NCI-H1092 (cell line): ENCODE results near the gene MYO1B.

ENCODE experiments used
- DNase-seq: peaks from one replicate; lab custom pipeline; 2025; lab: John Stamatoyannopoulos, UW

MYO1B gene

DNA sequence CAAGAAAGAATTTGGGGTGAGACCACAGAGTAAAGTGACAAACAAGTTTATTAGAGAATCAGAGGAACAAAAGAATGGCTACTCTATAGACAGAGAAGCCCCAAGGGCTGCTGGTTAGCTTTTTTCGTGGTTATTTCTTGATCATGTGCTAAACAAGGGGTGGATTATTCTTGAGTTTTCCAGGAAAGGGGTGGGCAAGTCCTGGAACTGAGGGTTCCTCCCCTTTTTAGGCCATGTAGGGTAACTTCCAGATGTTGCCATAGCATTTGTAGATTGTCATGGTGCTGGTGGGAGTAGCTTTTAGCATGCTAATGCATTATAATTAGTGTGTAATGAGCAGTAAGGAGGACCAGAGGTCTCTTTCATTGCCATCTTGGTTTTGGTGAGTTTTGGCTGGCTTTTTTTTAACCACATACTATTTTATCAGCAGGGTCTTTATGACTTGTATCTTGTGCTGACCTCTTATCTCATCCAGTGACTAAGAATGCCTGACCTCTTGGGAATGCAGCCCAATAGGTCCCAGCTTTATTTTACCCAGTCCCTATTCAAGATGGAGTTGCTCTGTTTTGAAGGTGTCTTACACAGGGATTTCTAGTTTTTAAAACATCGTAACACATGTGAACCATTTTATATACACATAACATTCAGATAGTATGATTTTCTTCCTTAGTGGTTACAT lies 77.8 kb downstream of the MYO1B start:
- DNase-seq: no peak

- DNase-seq: no peak
Measured at GRCh38 chr2:191325651-191326365, 80.6 kb downstream of the MYO1B start.

GRCh38 chr2:191327484-191327883 lies 82.3 kb downstream of the MYO1B start:
- no peak for DNase-seq

- DNase-seq: no peak
Measured at GRCh38 chr2:191328150-191328809, 83.1 kb downstream of the MYO1B start.

- no peak for DNase-seq
Measured at GRCh38 chr2:191329841-191330240, 84.6 kb downstream of the MYO1B start.

DNA sequence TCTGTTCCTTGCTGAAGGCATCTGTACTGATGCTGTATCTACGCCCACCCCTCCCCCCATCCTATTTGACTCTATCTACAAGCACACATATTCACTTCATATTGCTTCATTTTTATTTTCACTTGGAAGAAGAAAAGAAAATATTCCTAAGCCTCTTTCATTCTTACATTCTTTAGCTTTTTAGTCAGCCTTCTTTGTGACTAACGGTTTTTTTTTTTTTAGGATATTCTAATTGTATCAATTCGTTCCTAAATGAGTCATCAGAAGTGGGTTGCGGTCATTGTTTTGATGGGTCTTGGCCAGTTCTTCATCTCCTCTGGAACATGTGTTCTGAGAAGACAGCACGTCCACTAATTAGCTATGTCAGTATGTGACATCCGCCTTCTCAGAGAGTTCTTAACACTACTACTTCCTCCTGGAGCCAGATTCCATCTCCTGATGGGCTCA lies 88.7 kb downstream of the MYO1B start:
- no peak for DNase-seq

DNA sequence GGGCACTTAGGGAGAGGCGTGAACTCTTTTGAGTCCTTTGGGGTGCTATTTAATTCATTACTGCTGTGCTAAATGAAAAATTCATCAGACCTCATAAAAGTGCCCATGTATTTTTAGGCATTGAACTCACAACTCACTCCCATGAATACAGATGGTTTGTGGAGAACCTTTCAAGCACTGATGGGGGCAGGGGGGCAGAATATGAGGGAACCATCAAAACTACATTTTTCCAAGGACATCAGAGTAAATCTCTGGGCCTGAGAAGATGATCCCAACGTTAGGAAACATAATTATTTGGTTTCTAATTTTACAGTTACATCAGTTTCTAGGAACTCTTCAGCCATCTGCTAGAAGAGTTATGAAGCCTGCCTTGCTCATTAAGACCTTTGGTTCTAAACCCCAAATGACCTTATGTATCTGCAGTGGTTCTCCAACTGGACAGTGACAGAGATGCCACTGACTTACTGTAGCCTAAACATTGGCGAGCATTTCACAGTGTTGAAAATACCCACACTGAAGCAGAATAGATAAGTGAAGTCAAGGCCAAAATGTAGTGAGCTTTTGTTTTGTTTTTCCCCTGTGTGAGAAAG lies 90.8 kb downstream of the MYO1B start:
- no peak for DNase-seq

GRCh38 chr2:191341436-191341835 lies 96.2 kb downstream of the MYO1B start:
- no peak for DNase-seq

- no peak for DNase-seq
Measured at GRCh38 chr2:191343796-191344338, 98.7 kb downstream of the MYO1B start.

DNA sequence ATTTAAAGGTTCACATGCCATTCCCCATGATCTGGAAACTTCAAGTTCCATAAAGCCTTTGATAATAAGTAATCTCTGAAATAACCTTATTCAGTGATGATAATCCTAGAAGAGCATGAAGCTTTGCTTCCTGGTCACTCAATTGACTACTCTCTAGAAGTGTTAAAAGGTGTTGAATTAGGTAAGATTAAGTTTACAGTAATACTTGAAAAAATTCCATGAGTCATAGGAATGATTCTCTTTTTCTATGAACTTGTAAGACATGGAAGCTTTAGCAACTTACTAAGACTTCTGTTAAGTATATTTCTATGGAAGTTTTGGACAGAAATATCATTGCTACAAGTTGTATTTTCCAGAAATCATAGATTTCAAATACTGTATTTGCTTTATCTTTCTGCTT lies 100.6 kb downstream of the MYO1B start:
- no peak for DNase-seq

DNA sequence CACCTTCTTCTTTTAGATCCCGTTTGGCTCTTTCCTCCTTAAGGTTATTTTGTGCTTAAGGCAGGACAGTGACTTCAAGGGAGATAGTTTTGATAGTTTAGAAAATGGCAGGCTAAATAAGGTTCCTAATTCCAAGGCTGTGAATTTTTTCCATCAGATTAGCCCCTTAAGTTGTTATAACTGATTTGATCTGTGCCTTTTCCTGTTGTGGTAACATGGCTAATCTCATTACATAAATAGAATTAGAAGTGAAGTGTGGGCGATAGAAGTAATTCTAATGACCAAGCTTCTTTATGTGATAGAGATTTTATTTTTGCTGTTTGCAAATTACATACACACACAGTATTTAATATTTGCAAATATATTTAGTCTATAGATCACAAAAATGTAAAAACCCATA lies 102.0 kb downstream of the MYO1B start:
- DNase-seq: no peak

DNA sequence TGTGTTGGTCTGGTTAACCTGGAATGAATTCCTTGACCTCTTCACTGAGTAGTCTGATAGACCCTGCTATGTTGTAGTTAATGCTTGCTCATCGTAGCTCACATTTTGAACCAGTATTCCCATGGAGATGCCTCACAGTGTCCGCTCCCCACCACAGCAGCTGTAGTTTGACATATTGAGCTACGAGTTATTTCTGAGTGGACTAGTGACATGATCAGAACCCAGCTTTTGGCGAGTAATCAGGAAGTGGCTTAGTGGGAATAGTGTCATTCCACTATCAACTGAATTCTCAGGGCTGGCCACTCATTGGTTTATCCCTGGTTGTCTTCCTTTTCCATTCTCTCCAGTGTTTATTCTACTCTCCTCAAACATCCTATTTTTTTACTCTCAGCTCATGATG lies 102.7 kb downstream of the MYO1B start:
- DNase-seq: no peak

- no peak for DNase-seq
Measured at GRCh38 chr2:191349990-191350389, 104.8 kb downstream of the MYO1B start.

GRCh38 chr2:191350826-191351225 lies 105.6 kb downstream of the MYO1B start:
- DNase-seq: no peak

DNA sequence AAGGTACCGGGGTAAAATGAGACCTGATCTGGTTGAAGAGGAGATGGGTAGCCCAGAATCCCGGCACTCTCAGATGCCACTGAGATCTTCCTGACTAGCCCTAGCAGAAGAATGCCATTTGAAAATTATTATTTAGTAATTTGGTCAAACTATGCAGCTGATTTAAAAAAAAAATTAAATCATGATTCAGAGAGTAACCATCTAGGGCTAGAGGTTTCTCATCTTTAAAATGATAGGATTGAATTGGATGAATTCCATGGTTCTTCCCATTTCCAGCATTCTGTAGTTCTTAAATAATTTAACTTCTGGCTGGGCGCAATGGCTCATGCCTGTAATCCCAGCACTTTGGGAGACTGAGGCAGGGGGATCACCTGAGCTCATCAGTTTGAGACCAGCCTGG lies 106.1 kb downstream of the MYO1B start:
- DNase-seq: no peak

DNA sequence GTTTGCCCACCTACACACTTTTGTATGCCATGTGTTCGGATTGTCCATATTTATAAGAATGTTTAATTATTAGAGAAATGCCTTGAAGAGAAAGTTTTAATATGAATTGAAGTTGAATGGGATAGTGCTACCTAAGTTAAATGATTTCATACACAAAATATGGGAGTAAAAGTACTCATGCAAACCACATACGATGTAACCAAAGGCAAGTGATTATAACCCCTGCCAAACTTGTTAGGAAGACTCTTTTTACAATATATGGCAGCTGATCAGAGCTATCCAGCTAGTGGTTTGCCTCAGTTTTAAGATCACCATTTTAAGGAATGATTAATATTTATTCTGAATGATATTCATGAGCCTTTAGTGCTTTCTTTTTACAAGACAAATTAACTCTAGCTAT lies 106.7 kb downstream of the MYO1B start:
- no peak for DNase-seq

GRCh38 chr2:191352536-191352935 lies 107.3 kb downstream of the MYO1B start:
- no peak for DNase-seq

- no peak for DNase-seq
Measured at GRCh38 chr2:191355170-191355758, 110.1 kb downstream of the MYO1B start.

DNA sequence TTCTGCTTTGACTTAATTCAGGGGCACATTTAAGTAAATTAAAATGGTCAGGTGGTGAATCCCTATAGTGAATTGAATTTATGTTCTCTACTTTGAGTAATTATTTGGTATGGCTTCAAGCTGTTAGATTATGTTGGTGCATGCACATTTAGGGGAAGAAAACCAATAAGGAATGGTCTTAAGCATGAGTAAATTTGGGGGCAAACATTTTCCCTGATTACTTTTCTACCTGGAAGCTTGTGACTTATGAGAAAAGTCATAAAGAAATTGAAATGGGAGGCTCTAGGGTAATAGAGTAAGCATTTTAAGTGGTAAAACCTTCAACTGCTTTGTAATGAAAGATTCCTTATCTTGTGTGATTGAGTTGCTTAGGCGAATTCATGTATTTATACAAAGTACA lies 112.5 kb downstream of the MYO1B start:
- DNase-seq: no peak

DNA sequence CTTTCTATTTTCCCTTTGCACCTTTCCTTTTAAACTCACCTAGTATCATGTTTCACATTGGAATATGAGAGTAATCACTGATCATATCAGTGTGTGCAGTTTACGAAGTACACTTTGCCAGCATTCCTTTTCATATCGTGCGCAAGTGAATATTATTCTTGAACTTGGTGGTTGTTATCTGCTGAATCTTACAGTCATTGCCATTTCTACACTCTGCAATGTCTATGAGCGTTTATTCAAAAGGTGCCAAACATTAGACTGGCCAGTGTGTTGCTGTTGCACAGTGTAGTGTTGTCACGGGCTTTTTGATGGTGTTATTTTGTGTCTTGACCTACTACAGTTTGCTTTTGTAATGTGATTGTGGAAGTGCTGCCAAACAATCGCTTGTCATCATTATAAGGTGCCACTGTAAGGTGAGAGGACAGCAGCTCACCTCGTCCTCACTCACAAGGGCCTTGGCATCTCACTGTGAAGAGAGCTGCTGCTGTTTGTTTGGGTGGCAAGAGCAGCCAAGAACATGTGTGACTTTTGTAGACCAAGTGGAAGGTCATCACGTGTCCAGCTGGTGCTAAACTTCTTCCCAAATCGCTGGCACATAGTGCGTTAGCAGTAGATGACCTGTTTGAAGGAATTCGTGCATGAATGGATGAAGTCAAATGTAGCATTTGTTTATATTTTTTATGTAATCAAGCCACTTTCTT lies 113.3 kb downstream of the MYO1B start:
- no peak for DNase-seq

- no peak for DNase-seq
Measured at GRCh38 chr2:191359133-191359532, 113.9 kb downstream of the MYO1B start.

GRCh38 chr2:191360918-191361317 lies 115.7 kb downstream of the MYO1B start:
- DNase-seq: no peak
